GM19455 (cell line): Measurements from ENCODE around the gene IKZF2.

Experiments
- ATAC-seq: cut with Tn5 transposase; IDR thresholded peaks from one replicate; pipeline ENCODE4 v1.9.1; 2021; ENCODE audit not compliant: unreplicated experiment

IKZF2 gene

DNA sequence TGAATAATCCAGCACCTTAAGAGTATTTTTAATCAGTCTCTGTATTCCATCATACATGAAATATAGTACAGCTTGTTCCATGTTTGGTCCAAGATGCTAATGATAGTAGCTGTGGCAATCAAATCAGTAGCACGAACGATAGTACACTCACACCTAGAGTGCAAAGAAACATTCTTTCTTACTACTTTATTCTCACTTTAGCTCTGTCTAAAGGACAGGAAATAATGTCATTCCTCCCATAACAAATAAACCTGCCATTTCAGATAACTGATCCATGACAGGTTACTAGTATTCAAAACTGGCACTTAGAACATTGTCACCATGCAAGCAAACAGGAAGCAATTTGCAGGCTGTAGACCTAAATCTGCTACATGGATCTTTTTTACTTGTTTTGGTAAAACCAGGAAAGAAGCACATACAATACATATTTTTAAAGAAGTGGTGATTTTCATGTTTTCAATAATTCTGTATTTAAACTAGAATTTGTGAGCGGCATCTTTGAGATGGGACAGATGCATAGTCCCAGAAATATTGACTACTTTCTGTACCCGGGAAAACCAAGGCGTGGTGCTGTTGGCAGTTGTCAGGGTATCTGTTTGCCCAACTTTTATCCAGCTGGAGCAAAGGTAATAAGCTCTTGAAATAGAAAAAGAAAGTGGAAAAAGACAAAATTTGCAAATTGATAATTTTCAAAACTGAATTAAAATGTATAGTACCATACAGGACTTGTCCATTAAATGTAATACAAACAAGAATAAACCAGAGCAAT, 49.5 kb downstream of the IKZF2 start:
- no peak for ATAC-seq

DNA sequence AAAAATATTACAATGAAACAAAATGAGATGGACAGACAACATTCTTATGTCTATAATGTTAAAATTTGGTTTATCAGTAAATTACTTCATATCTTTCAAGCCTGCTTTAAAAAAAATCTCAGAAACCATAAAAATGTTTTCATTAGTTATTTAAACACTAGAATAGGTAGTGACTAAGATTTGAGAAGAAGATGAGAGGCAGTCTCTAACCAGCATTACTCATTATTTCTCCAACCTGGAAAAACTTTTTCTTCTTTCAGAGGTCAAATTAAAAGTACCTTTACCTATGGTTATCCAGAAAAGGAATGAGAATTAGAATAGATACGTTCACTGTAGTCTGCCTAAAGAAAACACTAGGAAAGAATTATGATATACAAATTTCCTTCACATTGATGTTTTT, 50.3 kb downstream of the IKZF2 start:
- ATAC-seq = no peak

DNA sequence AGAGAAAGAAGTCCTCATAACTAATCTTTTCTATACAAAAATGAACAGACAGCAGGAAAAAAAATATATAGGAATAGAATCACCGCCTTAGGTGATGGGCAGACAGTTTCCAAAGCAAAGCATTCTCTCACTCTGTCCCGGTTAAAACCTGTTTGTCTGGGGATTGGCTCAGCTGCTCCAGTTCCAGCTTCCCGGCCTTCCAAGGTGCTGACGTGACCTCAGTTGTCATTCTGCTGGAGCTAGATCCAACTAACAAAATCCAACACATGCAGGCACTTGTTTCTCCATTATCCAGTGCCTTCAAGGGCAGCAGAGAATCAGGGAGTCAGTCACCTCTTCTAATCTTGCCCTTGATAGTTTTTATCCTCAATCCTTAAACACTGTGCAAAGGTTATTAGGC, 52.8 kb downstream of the IKZF2 start:
- no peak for ATAC-seq

DNA sequence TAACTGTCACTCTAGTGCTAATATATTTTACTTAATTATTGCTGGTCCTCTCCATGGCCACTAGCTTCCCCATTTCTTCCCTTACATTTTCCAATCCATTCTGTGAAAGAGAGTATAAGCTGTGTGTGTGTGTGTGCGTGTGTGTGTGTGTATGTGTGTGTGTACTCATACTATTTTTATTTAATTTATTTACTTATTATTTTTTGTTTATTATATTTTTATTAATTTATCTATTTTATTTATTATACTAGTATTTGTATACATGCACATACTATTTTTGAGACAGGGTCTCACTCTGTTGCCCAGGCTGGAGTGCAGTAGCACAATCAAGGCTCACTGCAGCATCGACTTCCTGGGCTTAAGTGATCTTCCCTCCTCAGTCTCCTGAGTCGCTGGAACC, 59.6 kb downstream of the IKZF2 start:
- ATAC-seq = no peak

DNA sequence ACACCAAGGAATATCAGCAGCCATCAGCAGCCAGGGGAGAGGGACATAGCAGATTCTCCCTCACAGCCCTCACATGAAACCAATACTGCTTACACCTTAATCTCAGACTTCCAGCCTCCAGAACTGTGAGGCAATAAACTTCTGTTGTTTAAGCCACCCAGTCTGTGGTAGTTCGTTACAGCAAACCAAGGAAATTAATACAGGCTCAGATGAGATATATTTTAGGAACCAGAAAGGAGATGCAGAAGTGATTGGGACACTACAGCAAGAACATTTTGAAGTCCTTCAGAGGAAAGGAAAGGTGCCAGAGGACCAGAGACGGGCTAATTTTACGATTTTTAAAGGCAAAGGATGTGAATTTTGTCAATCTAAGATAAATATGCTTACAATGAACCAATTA, 60.6 kb downstream of the IKZF2 start:
- no peak for ATAC-seq

DNA sequence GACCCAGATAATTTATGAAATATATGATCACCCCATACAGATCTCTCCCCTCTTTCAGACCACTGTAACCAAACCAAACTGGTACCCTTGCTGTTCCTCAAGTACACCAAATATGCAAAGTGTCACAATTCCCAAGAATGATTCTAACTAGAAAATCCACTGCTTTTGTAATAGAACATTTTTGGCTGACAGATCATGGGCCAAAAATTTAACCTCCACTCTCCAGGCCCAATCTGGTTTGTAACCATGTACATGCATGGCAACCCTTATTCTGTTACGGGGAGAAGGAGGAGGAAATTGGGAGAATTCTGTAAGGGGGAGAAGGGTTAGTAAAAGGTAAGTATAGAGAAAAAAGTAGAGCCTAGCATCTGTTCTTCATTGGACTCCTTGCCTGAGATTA, 62.0 kb downstream of the IKZF2 start:
- ATAC-seq = no peak

DNA sequence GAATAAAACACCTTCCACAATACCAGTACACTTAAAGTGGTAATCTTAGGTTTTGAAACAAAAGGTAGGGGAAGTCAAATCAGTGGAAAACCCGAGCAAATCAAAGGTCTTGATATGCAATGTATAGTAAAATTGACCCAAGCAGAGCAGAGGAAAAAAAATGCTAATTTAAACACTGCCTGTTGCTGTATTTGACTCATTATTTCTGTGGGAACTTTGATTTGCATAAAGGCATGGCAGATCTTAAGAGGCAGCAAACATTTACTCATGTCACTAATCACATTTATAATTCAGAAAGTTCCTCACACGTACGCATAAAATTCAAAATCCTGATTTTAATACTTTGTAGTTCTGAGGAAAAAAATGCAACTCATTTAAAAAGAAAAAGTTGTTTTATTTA, 64.4 kb downstream of the IKZF2 start:
- ATAC-seq = no peak

DNA sequence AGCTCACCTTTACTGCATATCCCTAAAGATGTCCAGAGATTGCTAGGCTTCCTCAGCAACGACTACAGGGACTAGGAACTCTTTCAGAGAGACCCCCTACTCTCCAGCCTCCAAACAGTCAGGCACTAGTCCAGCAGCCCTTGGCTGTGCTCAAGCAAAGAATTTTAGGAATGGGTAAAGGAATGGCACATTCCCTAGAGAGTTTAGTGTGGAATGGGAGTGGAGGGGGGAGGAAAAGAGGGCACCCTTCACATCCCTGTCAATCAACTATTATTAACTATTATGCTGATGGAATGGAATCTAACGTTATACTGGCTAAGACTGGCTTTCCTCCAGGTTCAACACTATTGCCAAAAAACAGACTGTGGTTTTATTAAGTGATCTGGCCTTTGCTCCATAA, 64.8 kb downstream of the IKZF2 start:
- no peak for ATAC-seq

DNA sequence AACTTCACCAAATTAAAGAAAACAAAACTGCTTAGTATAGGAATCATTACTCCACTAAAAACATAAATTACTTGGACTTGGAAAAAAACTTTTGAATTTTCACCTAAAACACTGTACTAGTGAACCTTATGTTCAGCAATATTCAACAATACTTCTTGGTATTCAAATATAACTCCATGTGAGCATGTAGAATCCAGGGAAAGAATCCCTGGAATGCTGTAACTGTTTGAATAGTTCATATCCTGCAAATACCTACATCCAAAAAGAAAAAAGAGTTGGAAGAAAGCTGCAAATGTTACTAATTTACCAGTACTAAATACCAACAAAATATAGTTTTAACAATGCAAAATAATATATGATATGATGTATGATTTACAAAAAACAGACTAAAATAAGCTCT, 65.4 kb downstream of the IKZF2 start:
- ATAC-seq = no peak

DNA sequence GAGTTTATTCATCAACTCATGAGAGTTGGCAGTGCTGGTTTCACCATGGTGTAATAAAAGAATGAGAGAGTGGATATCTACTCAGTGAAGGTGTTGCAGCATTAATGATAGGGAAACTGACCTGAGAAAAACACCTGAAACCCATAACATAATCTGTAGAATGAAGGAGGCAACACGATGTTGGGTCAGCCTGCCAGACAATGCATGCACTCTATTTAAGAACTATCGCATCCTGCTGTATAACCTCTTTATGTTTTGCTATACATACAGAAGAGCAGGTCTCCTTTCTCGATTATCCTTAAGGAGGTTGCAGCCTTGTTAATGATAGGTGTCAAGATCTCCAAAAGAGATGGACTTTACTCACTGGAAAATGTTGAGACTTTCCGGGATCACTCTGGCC, 65.9 kb downstream of the IKZF2 start:
- ATAC-seq = no peak

DNA sequence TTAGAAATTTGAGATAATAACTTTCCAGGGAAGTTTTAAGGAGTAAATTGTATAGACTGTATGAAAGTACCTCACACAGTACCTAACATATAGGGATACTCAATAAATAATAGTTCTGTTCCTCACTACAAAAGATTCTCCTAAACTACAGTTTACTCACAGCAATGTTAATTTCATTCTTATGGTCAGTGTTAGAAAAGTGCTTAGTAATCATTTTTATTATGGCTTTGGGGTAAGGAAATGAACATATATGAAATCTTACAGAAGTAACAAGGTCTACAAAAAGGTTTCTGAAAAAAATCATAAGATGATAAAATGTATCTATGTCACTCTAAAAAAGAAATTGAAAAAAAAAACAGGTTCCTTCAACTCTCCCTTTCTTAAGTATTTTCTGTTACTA, 67.2 kb downstream of the IKZF2 start:
- ATAC-seq = no peak

DNA sequence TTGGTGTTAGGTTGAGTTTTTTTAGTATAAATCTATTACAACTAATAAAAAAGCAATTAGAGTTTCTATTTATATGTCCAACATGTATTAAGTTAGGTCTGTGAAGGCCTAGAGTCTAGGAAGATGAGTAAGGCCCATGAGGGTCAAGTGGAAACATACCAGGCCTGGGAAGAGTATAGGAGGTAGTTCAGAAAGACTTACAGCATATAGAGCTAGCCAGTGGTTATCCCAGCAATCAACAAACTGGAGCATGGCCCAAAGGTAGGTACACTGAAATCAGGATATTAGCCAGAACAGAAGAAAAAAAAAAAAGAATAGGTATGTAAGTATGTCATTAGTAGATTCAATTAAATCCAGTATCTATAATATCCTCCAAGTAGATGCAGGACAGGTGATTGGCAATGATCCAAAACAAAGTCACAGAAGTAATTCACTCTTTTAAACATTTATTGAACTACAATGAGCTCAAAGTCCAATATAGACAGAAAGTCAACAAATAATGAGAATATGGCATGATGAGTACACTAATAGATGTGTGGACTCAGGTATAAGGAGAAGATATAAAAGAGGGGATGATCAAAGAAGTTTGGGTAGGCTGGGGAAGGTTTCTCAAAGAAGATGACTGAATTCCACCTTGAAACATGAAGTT, 70.3 kb downstream of the IKZF2 start:
- no peak for ATAC-seq

DNA sequence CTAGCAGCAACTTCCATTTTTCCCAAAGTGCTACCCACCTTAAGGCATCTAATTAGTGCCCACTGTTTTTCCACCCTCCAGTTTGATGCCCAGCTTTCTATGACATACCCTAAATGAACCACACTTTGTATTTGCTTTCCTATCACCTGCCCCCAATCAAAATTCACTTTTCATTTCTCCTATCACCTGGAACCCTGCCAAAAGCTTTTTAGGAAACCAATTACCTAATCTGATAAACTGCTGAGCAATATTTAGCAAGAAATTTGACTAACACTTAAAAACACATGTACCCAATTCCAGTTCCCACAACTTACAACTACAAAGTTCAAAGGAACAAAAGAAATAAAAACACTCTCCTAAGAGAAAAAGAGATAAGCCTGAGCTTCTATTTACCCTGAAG, 71.7 kb downstream of the IKZF2 start:
- no peak for ATAC-seq

DNA sequence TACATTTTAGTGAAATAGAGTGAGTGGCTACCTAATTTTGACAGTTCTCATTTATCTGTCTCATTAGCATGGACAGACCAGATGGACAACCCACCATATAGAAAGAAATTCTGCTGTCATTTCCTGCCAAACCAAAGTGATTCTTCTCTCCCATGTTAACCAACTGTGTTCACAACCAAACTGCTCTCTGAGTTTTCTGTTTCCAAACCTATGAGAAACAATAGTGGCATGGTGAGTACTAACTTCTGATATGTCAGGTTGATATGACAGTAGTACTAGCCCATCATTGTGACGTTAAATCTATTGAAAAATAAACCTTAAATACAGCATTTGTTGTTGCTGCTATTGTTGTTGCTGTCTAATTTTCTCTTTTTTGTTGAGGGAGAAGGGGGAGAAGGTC, 72.7 kb downstream of the IKZF2 start:
- ATAC-seq = no peak

DNA sequence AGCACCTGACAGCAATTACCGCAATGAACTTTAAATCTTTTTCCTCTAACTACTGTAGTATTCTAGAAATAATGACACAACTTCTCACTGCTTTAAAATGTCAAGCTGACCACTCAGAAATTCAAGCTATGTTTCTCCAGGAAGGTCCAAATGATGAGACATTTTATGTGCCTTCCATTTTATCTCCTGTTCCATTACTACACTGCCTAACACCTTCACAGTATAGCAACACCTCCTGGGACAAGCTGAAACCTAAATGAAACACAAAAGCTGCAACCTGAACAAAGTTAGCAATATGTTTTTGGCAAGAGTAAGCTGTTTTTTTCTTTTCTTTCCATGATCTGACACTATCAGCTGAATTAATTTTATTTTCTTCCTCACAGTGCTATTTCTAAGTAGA, 81.9 kb downstream of the IKZF2 start:
- no peak for ATAC-seq

DNA sequence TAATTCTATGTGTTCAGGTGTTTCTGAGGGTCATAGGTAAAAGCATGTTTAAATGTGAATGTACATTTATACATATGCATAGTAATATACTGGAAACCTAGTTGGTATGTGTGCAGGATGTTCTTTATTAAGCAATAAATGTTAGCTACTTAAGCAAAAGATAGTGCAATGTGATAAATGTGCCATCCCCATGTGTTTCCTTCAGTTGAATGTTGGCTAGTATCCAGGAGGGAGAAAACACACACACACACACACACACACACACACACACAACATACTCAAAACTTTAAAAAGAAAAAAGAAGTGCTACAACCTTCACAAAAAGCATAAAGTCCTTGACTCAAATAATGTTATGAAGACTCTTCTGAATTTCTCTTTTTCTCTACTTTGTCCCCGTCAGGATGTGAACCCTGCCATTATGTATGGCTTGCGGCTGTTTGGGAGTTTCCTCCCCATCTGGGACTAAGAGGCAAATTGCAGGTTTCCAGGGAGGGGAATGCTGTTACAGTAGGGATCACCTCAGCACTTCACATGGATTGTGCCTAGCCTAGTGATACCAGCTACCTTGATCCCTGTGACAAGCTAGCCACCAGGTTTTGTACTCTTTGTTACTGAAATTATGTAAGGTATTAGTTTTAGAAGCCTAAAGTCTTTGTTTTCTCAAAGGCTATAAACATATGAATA, 82.6 kb downstream of the IKZF2 start:
- ATAC-seq = no peak

DNA sequence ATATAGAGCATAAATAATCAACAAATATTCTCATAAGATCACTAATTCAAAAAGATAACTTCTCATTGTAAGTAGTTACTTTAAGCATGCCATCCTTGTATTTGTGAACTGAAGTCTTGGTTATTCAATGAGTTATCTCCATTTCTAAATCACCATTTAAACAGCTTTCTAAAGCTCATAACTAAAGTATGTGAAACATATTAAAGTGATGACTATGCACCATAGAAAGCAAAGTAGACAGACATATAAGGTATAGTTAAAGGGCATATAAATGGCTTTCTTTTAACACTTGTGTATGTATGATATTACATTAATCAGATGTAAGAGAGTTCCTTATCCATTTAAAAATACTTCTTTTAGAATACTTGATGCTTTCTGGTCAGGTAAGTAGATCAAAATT, 83.5 kb downstream of the IKZF2 start:
- ATAC-seq = no peak

DNA sequence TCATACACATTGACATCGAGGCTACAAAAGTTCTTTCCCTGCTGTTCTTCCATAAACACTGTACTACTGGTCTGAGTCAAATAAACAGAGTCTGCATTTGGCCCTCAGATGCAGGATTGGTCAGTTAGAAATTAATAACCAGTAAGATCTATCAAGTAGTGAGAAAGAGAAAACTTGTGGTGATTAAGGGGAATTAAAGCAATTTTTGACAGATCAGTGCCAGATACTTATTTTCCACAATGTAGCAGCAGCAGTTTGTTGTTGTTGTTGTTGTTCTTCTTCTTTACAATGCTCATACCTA, 85.0 kb downstream of the IKZF2 start:
- no peak for ATAC-seq

DNA sequence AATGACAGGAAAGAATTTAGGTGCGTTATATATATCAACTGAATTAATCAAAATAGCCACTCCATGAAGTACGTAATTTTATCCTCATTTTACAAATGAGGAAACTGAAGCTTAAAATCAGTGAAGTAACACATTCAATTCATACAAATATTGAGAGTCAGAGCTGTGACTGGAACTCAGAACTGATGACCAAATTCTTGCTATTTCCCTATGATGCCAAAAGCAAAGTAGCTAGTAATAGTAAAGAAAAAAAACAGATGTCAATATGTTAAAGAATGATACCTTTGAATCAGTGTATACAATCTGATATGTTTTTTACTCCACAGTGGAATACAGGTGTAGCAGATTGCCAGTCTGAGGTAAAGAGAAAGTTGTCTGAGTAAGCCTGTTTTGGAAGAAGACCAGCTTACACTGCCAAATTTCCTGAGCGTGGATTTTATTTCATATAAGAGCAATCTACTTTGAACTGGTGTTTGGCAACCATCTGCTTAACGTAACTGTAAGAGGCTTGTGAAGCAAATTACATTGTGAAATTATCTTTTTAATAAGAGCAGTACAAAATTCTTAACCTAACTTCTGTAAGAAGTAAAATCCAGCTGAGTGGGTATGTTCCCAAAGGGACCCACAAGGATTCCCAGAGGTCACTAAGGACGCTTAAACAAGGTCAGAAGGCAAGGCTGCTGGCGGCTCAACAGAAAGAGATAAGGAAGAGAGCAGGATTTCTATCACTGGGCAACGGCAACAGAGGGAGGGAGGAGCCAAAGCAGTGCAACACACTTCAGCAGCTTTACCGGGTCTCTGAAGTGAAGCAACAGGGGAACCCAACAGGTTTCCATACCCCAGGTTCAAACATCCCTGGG, 85.6 kb downstream of the IKZF2 start:
- ATAC-seq = no peak

DNA sequence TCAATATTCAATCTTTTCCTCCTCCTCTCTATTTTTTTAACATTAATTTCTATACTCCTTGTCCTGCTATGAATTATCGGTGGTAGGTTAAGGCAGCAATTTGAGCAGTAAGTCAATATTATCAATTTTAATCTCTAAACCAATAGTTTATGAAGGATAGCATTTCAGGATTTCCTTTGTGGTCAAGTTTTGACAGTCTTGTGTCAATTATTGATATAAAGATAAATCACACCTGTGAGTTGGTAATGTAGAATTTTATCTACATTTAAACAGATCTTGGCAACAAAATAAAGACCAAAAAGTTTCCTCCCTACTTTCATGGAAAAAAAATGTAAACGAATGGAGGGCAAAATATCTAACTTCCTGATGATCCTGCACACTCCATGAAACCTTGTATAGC, 87.3 kb downstream of the IKZF2 start:
- ATAC-seq = no peak

DNA sequence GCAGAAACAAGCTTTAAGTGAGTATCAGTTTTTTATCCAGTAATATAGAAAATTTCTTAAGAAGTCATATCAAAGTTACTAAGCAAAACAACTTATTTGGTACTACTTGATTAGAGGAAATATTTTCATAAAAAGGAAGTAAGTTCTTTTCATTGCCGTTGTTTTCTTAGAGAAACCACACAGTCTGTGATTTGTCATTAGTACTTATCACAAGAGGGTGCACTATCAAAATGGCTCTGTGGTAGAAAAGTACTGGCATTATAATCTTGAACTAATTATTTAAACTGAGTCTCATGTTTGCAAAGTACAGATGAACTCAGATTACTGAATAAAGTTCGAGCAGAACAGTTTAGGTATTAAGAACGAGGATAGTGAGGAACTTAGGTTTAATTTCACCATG, 93.4 kb downstream of the IKZF2 start:
- no peak for ATAC-seq

DNA sequence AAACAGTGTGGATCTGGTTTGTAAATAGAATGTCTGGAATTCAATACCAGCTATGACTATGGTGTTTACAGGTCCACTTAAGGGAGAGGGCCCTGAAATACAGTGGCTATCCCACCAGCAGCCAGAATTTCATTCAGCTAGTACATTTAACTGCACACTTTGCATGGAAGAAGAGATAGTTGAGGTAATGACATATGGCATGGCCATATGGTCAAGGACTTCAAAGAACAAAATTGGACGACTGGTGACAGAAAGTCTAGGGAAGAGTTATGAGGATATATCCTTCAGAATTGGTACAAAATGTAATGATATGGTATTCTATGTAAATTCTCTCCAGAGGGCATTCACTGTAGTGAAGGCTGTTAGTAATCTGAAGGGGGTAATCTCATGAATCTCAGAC, 105.0 kb downstream of the IKZF2 start:
- ATAC-seq = no peak
